Caco-2 (cell line): ENCODE data around the gene ARIH1. TPM values are rescaled to one million over a fixed set of nuclear protein-coding genes. Genes with fewer than 3 reads are reported as not detected.

Experiments
- BruUV-seq: library from RNA; stranded (reverse); fragments of 400-500 nt; replicated peaks from 2 replicates; lab custom pipeline; 2021; lab: Mats Ljungman, UMichigan
- CTCF ChIA-PET: fragments of 300-600 bp; sonication (Branson Sonifier 250); formaldehyde crosslinking; loops from one replicate; lab custom pipeline; 2022; ENCODE audit warnings: antibody characterized with exemption; lab: Charles Lee
- POLR2A ChIA-PET: fragments of 300-600 bp; sonication (Branson Sonifier 250); formaldehyde crosslinking; loops from one replicate; lab custom pipeline; 2022; ENCODE audit warnings: antibody characterized with exemption; lab: Charles Lee
- DNase-seq, 2 experiments: peaks; one replicate each; pipeline versions ENCODE4 v3.0.0 to v3.0.0-alpha.2; 2020 to 2022
- H3K27me3 ChIP-seq: replicated peaks from 2 replicates; pipeline ENCODE4 v1.6.0; 2011; ENCODE audit warnings: low read length; ENCODE audit not compliant: control insufficient read depth, insufficient read depth
- H3K36me3 ChIP-seq: 2 replicates; pipeline ENCODE4 v1.5.1; 2011; ENCODE audit warnings: low read length; ENCODE audit not compliant: control insufficient read depth, insufficient read depth
- H3K4me1 ChIP-seq: fragments of 250-450 bp; sonication (Bioruptor Pico); 2 replicates; pipeline ENCODE4 v1.5.1; 2020; ENCODE audit warnings: mild to moderate bottlenecking
- H3K4me3 ChIP-seq: 2 replicates; pipeline ENCODE4 v1.5.1; 2011; ENCODE audit warnings: low read depth, mild to moderate bottlenecking, control low read depth, low read length
- H3K9me3 ChIP-seq: fragments of 250-450 bp; sonication (Bioruptor Pico); 2 replicates; pipeline ENCODE4 v1.5.1; 2020; ENCODE audit warnings: mild to moderate bottlenecking, moderate library complexity
- H3K27ac Mint-ChIP-seq: one replicate; pipeline ENCODE4 v1.8.0; 2022; ENCODE audit warnings: mixed read lengths; ENCODE audit not compliant: unreplicated experiment
- H3K27me3 Mint-ChIP-seq: one replicate; pipeline ENCODE4 v1.8.0; 2022; ENCODE audit warnings: mixed read lengths; ENCODE audit not compliant: insufficient read depth, unreplicated experiment
- H3K36me3 Mint-ChIP-seq: one replicate; pipeline ENCODE4 v1.8.0; 2022; ENCODE audit warnings: mild to moderate bottlenecking, mixed read lengths; ENCODE audit not compliant: insufficient read depth, unreplicated experiment
- H3K4me1 Mint-ChIP-seq: one replicate; pipeline ENCODE4 v1.8.0; 2022; ENCODE audit warnings: low read depth, mixed read lengths; ENCODE audit not compliant: unreplicated experiment
- H3K4me3 Mint-ChIP-seq: one replicate; pipeline ENCODE4 v1.8.0; 2022; ENCODE audit warnings: mild to moderate bottlenecking, moderate library complexity, mixed read lengths; ENCODE audit not compliant: unreplicated experiment
- H3K9me3 Mint-ChIP-seq: one replicate; pipeline ENCODE4 v1.8.0; 2022; ENCODE audit warnings: mixed read lengths; ENCODE audit not compliant: unreplicated experiment
- CTCF ChIP-seq, 2 experiments: fragments of 200-600 bp in 1 of 2; IDR thresholded peaks; 1 replicate in 1 of 2; 2 replicates in 1 of 2; pipeline versions ENCODE4 v1.5.1 to v1.8.0; 2011 to 2022; ENCODE audit warnings: antibody characterized with exemption in 1 of 2, control low read depth in 1 of 2, inconsistent platforms in 1 of 2, low read depth in 1 of 2, low read length in 1 of 2, mild to moderate bottlenecking in 1 of 2, moderate library complexity in 1 of 2; ENCODE audit not compliant: insufficient read depth in 1 of 2, severe bottlenecking in 1 of 2, unreplicated experiment in 1 of 2
- intact Hi-C: fragments of 100-400 bp; cut with micrococcal nuclease; formaldehyde crosslinking; loops from one replicate; pipeline ENCODE4 v1.10.0; 2022; ENCODE audit not compliant: unreplicated experiment
- total RNA-seq: library from RNA; stranded (reverse); gene quantifications from 2 replicates; pipeline ENCODE4 v1.2.3, GENCODE V29; 2022

ARIH1 gene
- total RNA-seq, 1 experiment from 2014 or later: 126 TPM

- Mint-ChIP-seq H3K4me1 (peaks cover 6% of the 10 kb centered on the region), H3K4me3 (no peak overlapping the region), H3K27me3 (no peaks in the 10 kb centered on the region), H3K9me3 (no peaks in the 10 kb centered on the region), H3K36me3 (peaks cover 5% of the 10 kb centered on the region), H3K27ac (no peak overlapping the region)
- Histone ChIP-seq H3K4me3 (no peak overlapping the region), H3K36me3 (no peaks in the 10 kb centered on the region), H3K9me3 (no peaks in the 10 kb centered on the region), H3K27me3 (no peaks in the 10 kb centered on the region), H3K4me1 (no peaks in the 10 kb centered on the region)
- no peak for DNase-seq
- ChIA-PET CTCF (no interaction called here), POLR2A (no interaction called here)
- intact Hi-C loops: no loop called here
- no peak for TF ChIP-seq CTCF (IDR thresholded peaks at IDR 0.05; ENCODE audit: insufficient read depth in 1 of 2, low read depth in 1 of 2, low read length in 1 of 2, severe bottlenecking in 1 of 2, unreplicated experiment in 1 of 2)
- BruUV-seq: no TSS peak
Observed at GRCh38 chr15:72493220-72493619, 19.1 kb downstream of the ARIH1 start.

DNA sequence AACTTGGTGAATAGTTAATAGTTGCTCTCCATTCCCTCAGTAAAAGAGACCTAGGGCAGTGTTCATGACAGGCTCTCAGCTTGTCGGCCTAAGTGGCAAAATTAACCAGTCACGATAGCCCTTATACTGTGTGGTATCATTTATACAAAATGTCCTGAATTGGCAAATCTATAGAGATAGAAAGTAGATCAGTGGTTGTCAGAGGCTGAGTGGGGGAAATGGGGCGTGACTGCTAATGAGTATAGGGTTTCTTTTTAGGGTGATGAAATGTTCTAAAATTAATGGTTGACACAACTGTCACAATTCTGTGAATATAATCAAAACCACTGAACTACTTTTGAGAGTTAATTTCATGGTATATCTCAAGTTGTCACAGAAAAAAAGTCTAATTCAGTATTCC lies 20.9 kb downstream of the ARIH1 start:
- Mint-ChIP-seq H3K27me3 (no peaks in the 10 kb centered on the region), H3K4me3 (no peak overlapping the region), H3K9me3 (no peaks in the 10 kb centered on the region), H3K4me1 (peaks cover 6% of the 10 kb centered on the region), H3K27ac (no peak overlapping the region), H3K36me3 (no peaks in the 10 kb centered on the region)
- no peak for DNase-seq
- H3K27me3 ChIP-seq: no peaks in the 10 kb centered on the region
- ChIA-PET CTCF (no interaction called here), POLR2A (interaction anchor here (0.6 kb wide), 1 partner anchor 15 kb away, joined by 6 read pairs; no protein-coding TSS in a partner anchor)
- no TSS peak for BruUV-seq
- no peaks in the 10 kb centered on the region for H3K36me3 ChIP-seq
- H3K4me3 ChIP-seq: no peak overlapping the region
- no peak for TF ChIP-seq CTCF (IDR thresholded peaks at IDR 0.05; ENCODE audit: insufficient read depth in 1 of 2, low read depth in 1 of 2, low read length in 1 of 2, severe bottlenecking in 1 of 2, unreplicated experiment in 1 of 2)
- no peaks in the 10 kb centered on the region for H3K9me3 ChIP-seq
- H3K4me1 ChIP-seq: no peaks in the 10 kb centered on the region
- intact Hi-C loops: no loop called here

DNA sequence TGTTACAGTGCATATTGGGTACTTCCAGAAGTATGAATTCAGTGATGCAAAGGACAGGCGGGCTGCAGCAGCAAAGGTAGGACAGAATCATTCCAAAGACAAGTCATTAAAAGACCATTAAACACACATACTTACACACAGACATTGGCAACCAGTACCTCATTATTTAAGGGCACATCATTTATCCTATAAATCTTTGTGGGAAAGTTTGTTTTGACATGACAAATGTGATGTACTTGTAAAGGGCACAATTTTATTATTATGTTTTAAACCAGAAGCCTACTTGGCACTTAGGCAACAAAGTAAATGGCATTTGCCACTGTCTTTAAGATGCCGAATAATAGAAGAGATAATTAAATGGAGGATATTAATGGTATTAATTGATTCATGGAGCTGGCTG lies 22.7 kb downstream of the ARIH1 start:
- H3K9me3 Mint-ChIP-seq: no peaks in the 10 kb centered on the region
- no peak for TF ChIP-seq CTCF (IDR thresholded peaks at IDR 0.05; ENCODE audit: insufficient read depth in 1 of 2, low read depth in 1 of 2, low read length in 1 of 2, severe bottlenecking in 1 of 2, unreplicated experiment in 1 of 2)
- CTCF ChIA-PET: no interaction called here
- no peak overlapping the region for H3K27ac Mint-ChIP-seq
- no peak for DNase-seq
- H3K4me1 Mint-ChIP-seq: peaks cover 6% of the 10 kb centered on the region
- POLR2A ChIA-PET: no interaction called here
- intact Hi-C loops: no loop called here
- no peaks in the 10 kb centered on the region for H3K36me3 Mint-ChIP-seq
- Histone ChIP-seq H3K36me3 (no peaks in the 10 kb centered on the region), H3K9me3 (no peaks in the 10 kb centered on the region), H3K4me3 (no peak overlapping the region), H3K4me1 (no peaks in the 10 kb centered on the region), H3K27me3 (no peaks in the 10 kb centered on the region)
- H3K4me3 Mint-ChIP-seq: no peak overlapping the region
- no peaks in the 10 kb centered on the region for H3K27me3 Mint-ChIP-seq
- no TSS peak for BruUV-seq
